GM12874 (cell line): ENCODE results near the gene SRP14.

Experiments
- TF ChIP-seq, protein P1 (sequence below): IDR thresholded peaks from 2 replicates; pipeline ENCODE4 v1.5.1; 2011; ENCODE audit warnings: low read depth, mild to moderate bottlenecking, control low read depth, low read length, moderate library complexity; ENCODE audit not compliant: insufficient read depth

The SRP14 gene, protein sequence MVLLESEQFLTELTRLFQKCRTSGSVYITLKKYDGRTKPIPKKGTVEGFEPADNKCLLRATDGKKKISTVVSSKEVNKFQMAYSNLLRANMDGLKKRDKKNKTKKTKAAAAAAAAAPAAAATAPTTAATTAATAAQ

DNA sequence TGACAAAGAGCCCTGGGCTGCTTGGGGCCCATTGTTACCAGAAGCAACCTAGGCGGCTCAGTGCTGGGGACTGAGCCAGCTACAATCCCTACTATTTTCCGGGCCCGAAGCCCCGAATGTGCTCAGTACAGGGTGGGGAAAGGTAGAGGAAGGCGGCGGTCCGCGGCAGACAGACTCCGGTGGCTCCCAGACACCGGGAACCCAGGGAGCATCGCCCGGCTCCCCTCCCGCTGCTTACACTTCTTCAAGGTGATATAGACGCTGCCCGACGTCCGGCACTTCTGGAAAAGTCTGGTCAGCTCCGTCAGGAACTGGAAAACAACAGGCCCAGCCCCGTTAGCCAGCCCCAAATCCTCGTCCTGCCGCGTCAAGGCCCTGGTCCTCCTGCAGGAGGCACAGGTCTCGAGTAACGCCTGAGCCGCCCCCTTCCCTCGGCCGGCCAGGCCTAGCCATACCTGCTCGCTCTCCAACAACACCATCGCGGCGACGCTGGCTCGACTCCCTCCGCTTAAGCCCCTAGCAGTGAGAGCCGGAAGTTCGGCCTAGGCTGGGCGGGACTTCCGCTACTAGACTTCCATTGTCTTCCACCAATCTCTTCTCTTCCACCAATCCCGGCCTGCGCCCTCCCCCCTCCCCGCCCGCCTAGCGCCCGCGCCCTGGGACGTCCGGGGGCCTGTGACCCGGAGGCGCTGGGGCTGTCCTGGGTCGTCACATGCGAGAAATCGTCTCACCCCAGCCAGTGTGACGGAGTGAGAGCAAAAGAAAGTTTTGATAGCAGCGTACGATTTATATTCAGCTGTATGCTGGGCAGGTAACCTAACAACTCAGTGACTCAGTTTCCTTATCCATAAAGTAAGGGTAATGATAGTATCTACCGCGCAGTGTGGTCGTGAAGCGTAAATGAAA is at the start of gene SRP14:
SRP14 (minus strand) TSS at position 544 of the 906 bp plus-strand sequence; CDS start at position 479, 65 bp downstream.
- TF ChIP-seq, protein P1, sequence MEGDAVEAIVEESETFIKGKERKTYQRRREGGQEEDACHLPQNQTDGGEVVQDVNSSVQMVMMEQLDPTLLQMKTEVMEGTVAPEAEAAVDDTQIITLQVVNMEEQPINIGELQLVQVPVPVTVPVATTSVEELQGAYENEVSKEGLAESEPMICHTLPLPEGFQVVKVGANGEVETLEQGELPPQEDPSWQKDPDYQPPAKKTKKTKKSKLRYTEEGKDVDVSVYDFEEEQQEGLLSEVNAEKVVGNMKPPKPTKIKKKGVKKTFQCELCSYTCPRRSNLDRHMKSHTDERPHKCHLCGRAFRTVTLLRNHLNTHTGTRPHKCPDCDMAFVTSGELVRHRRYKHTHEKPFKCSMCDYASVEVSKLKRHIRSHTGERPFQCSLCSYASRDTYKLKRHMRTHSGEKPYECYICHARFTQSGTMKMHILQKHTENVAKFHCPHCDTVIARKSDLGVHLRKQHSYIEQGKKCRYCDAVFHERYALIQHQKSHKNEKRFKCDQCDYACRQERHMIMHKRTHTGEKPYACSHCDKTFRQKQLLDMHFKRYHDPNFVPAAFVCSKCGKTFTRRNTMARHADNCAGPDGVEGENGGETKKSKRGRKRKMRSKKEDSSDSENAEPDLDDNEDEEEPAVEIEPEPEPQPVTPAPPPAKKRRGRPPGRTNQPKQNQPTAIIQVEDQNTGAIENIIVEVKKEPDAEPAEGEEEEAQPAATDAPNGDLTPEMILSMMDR = no peak

DNA sequence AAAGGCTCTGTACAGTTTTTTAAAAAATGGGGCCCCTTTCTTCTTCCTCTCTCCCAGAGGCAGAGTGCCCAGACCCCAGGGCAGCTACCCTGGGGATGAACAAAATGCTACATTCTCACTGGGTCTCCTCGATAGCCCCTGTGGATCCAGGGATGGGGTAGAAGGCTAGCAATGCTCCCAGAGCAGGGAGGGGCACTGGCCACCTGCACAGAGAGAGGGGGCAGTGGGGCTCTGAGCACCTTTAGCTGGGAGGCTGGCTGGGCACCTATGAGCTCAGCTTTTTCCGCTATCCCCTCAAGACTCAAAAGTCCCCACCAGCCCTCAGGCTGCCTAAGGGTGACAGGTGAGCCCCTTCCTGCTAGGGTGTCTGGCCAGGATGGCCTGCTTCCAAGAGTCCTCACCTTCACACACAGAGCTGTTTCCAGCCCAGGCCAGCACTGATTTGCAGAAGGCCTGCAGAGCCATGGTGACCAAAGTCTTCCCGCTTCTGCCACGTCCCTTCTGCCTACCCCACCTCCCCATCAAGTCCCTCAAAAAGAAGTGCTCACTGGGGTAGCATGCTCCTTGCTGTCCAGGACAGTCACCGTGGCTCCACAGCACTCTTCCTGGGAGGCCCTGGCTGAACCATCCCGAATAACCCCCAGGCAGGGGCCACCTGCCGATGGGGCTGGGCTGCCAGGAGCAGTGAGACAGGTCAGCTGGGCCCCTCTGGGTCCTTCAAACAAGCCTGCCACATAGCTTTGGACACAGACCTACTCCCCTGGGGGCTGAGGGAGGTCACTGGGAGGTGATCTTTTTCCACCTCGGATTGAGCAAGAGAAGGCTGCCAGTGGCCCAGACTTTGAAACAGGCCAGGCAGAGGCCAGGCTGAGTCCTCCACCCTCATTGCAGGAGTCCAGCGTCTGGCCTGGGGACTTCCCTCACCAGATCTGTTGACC is 49.3 kb upstream of the SRP14 start:
- TF ChIP-seq, protein P1 = no peak

DNA sequence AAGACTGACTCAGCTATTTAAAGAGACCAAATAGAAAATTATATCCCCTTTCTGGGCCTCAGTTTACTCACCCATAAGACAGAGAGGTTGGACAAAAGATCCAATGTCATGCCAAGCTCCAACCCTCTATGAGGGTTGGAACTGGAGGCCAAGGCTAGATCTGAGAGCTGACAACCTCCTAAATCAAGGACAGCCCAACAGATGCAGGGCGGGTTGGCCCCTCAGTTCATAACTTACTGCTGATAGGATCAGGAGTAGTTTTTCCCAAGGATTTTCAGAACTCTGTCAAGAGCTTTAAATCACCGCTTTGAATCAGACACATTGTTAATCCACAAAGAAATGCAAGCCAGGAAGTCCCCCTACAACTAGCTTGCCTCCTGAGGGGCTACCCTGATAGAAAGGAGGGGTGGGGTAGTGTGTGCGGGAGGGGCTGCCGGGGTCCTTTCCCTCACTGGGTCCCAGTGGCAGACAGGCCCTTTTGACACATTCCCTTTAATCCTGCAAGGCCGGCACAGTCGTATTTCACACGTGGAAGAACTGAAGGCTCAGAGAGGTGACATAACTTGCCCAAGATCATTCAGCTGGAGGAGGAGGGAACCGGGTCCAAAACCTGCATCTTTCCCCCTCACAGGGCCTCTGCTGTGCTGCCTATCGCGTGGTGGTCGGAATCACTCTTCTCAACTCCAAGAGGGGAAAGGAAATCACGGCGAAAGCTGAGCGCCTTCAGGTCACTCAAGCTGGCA is 48.3 kb upstream of the SRP14 start:
- TF ChIP-seq, protein P1 = no peak

DNA sequence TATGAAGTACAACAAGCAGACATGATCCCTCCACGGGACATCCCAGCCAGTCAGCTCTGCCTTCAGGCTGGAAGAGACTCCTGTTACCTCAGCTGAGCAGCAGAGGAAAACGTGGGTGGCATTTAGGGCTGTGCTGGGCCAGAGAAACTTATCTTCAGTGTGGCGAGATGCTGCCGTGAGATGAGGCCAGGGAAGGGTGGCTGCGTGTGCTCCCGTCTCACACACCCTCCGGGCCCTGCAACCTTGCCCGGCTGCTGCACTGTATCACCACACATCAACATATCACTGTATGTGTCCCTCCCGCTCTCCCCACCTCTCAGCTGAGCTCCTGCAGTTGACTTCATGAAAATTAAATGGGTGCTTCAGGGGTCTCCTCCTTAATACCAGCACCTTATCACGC is 46.3 kb upstream of the SRP14 start:
- TF ChIP-seq, protein P1 = no peak

DNA sequence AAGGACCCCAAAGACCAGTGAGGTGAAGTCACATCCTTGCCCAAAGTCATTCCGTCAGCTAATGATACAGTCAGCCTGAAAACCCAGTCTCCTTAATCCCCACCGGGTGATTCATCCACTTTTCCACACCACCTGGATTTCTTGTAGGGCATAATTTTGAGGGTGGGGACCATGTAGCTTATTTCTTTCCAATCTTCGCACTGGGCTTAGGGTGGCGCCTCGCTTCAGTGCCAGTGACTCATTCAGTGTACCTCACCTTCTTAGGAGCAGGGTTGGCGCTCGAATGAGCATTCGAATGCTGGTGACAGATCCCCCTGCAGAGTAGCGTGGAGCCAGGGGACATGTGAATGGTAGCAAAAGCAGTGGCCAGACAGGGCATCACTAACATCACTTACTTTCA is 45.7 kb upstream of the SRP14 start:
- TF ChIP-seq, protein P1 = no peak

DNA sequence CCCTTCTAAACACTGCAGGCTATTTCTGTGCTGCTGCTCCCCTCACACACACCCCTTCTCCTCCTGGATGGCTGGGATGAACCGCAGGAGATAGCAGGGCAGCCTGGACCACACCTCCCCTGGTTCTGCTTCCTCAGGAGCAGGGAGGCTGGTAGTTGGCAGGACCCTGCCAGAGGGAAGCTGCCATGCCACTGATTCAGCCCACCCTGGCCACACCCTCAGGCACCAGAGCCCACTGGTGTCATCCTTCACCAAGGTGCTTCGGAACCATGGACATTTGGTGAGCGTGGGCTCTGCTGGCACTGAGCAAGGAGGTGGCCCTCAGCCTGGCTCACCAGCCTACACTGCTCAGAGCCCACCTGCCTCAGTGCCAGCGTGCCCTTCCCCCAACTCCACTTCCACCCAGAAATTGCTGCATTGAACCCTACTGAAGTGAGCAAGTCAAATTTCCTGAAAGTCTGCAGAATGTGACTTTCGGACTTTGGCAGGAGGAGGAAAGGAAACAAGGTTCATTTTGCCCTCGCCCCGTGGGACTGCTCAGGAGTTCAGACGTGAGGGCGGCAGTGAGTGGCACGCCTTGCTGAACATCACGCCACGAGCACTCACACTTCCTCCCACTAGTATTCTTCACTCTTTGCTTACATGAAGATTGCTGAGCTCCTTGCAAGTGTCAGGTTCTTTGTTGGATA is 43.4 kb upstream of the SRP14 start:
- TF ChIP-seq, protein P1 = no peak
